ENCODE results near the gene ADGRE1.

ADGRE1 gene, protein sequence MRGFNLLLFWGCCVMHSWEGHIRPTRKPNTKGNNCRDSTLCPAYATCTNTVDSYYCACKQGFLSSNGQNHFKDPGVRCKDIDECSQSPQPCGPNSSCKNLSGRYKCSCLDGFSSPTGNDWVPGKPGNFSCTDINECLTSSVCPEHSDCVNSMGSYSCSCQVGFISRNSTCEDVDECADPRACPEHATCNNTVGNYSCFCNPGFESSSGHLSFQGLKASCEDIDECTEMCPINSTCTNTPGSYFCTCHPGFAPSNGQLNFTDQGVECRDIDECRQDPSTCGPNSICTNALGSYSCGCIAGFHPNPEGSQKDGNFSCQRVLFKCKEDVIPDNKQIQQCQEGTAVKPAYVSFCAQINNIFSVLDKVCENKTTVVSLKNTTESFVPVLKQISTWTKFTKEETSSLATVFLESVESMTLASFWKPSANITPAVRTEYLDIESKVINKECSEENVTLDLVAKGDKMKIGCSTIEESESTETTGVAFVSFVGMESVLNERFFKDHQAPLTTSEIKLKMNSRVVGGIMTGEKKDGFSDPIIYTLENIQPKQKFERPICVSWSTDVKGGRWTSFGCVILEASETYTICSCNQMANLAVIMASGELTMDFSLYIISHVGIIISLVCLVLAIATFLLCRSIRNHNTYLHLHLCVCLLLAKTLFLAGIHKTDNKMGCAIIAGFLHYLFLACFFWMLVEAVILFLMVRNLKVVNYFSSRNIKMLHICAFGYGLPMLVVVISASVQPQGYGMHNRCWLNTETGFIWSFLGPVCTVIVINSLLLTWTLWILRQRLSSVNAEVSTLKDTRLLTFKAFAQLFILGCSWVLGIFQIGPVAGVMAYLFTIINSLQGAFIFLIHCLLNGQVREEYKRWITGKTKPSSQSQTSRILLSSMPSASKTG

DNA sequence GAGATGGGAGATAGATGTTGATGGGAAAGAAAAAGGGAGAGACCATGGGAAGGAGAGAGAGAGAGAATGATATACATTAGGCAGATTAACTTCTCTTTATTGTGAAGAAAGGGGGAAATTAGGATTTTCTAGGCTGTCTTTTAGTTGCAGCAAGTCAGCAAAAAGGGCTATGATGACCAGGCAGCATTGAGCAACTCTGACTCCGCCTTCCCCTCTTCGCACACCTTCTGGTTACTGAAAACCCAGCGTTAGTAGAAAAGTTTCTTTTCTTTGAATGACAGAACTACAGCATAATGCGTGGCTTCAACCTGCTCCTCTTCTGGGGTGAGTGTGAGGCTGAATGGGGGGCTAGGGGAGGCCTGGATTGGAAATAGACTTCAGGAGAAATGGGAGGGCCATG, at the start of gene ADGRE1:
Gene ADGRE1, plus strand, starts transcription at position 264 of the 400 bp plus-strand sequence. Its CDS starts 30 bp downstream, at position 294.
- Histone ChIP-seq H3F3A (ENCODE audit: insufficient read depth) (no peaks in the 10 kb centered on the region), H3K9me2 (replicated peaks; ENCODE audit: insufficient read depth, low read length) (no peaks in the 10 kb centered on the region), H3K9me3 (ENCODE audit: insufficient read depth, low read length) (no peaks in the 10 kb centered on the region), H4K20me1 (ENCODE audit: low read depth, low read length) (no peaks in the 10 kb centered on the region), H3K4me2 (ENCODE audit: low read depth, low read length, poor library complexity, severe bottlenecking) (no peak within 1 kb of the TSS), H2AFZ (ENCODE audit: low read depth, low read length, severe bottlenecking) (no peak within 1 kb of the TSS), H3K9ac (ENCODE audit: low read length) (no peak within 1 kb of the TSS), H3K27me3 (ENCODE audit: low read length) (no peaks in the 10 kb centered on the region), H3K27ac (ENCODE audit: low read depth, low read length) (no peak within 1 kb of the TSS), H3K4me3 (ENCODE audit: insufficient read depth, low read length, poor library complexity, severe bottlenecking) (no peak within 1 kb of the TSS), H3K79me2 (ENCODE audit: insufficient read depth, low read length) (no peaks in the 10 kb centered on the region), H3K36me3 (ENCODE audit: low read length) (no peaks in the 10 kb centered on the region)
- TF ChIP-seq, protein P1, sequence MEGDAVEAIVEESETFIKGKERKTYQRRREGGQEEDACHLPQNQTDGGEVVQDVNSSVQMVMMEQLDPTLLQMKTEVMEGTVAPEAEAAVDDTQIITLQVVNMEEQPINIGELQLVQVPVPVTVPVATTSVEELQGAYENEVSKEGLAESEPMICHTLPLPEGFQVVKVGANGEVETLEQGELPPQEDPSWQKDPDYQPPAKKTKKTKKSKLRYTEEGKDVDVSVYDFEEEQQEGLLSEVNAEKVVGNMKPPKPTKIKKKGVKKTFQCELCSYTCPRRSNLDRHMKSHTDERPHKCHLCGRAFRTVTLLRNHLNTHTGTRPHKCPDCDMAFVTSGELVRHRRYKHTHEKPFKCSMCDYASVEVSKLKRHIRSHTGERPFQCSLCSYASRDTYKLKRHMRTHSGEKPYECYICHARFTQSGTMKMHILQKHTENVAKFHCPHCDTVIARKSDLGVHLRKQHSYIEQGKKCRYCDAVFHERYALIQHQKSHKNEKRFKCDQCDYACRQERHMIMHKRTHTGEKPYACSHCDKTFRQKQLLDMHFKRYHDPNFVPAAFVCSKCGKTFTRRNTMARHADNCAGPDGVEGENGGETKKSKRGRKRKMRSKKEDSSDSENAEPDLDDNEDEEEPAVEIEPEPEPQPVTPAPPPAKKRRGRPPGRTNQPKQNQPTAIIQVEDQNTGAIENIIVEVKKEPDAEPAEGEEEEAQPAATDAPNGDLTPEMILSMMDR (IDR thresholded peaks at IDR 0.05; ENCODE audit: insufficient read depth, low read length, poor library complexity, severe bottlenecking): no peak
- TF ChIP-seq EZH2phosphoT487 (conservative IDR thresholded peaks at IDR 0.05; ENCODE audit: low read length): no peak

DNA sequence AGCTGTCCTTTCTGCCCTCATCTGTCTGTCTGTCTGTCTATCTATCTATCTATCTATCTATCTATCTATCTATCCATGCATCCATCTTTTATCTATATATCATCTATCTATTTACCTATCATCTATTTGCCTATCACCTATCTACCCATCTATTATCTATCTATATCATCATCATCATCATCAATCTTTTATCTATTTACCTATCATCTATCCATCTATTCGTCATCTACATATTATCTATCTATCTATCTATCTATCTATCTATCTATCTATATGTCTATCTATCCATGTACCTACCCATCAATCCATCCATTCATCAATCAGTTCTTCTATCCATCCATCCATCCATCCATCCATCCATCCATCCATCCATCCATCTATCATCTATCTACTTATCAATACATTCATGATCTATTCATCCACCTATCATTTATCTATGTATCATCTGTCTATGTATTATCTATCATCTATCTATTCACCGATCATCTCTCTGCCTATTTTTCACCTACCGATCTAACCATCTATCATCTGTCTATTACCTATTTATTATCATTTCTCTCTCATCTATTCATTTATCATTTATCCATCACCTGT, 49.2 kb upstream of the ADGRE1 start:
- TF ChIP-seq, protein P1 (IDR thresholded peaks at IDR 0.05; ENCODE audit: insufficient read depth, low read length, poor library complexity, severe bottlenecking): no peak
- no peak for TF ChIP-seq EZH2phosphoT487 (conservative IDR thresholded peaks at IDR 0.05; ENCODE audit: low read length)
- no peak overlapping the region for H2AFZ ChIP-seq (ENCODE audit: low read depth, low read length, severe bottlenecking)
- no peak overlapping the region for H3K27ac ChIP-seq (ENCODE audit: low read depth, low read length)
- no peaks in the 10 kb centered on the region for H4K20me1 ChIP-seq (ENCODE audit: low read depth, low read length)
- no peaks in the 10 kb centered on the region for H3K9me3 ChIP-seq (ENCODE audit: insufficient read depth, low read length)
- no peak overlapping the region for H3K9ac ChIP-seq (ENCODE audit: low read length)
- no peak overlapping the region for H3K4me3 ChIP-seq (ENCODE audit: insufficient read depth, low read length, poor library complexity, severe bottlenecking)
- no peaks in the 10 kb centered on the region for H3K79me2 ChIP-seq (ENCODE audit: insufficient read depth, low read length)
- peaks cover 17% of the 10 kb centered on the region; the same call in 1 of the 2 replicates for H3K36me3 ChIP-seq (ENCODE audit: low read length)
- H3K9me2 ChIP-seq (replicated peaks; ENCODE audit: insufficient read depth, low read length): no peaks in the 10 kb centered on the region
- peaks cover under 1% of the 10 kb centered on the region; the same call in 1 of the 2 replicates for H3F3A ChIP-seq (ENCODE audit: insufficient read depth)
- no peaks in the 10 kb centered on the region for H3K27me3 ChIP-seq (ENCODE audit: low read length)
- H3K4me2 ChIP-seq (ENCODE audit: low read depth, low read length, poor library complexity, severe bottlenecking): no peak overlapping the region

DNA sequence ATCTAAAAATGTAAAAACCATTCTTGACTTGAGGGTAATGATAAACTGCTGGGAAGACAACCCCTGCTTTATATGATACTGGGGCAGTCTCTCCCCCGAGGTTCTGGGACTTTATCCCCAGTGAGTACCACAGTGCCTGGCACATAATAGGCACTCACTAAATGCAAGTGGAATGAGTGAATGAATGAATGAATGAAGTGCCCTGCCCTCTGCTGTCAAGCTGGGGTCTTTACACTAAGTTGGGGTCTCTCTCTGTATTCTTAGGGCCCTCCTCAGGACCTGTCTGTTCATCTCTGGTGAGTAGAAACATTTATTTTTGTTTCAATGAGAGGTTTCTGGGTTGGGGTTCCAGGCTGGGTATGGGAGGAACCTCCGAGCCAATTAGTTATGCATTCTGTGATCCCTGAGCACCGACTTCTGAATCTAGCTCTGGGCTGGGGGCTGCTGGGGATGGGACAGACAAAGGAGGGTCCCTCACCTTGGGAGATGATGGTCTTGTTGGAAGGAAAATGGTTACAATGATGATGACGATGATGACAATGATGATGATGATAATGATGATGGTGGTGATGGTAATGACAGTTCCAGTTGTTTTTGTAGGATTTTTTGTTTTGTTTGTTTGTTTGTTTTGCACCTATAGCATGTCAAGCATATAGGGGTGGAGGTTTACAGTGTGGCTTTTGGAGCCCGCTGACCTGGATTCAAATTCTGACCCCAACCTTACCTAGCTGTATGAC, 44.3 kb upstream of the ADGRE1 start:
- H2AFZ ChIP-seq (ENCODE audit: low read depth, low read length, severe bottlenecking): no peak overlapping the region
- no peak overlapping the region for H3K4me2 ChIP-seq (ENCODE audit: low read depth, low read length, poor library complexity, severe bottlenecking)
- H3K9me2 ChIP-seq (replicated peaks; ENCODE audit: insufficient read depth, low read length): no peaks in the 10 kb centered on the region
- H3K27ac ChIP-seq (ENCODE audit: low read depth, low read length): no peak overlapping the region
- no peaks in the 10 kb centered on the region for H3K9me3 ChIP-seq (ENCODE audit: insufficient read depth, low read length)
- H3K36me3 ChIP-seq (ENCODE audit: low read length): peaks cover 7% of the 10 kb centered on the region; the same call in 1 of the 2 replicates
- TF ChIP-seq EZH2phosphoT487 (conservative IDR thresholded peaks at IDR 0.05; ENCODE audit: low read length): no peak
- TF ChIP-seq, protein P1 (IDR thresholded peaks at IDR 0.05; ENCODE audit: insufficient read depth, low read length, poor library complexity, severe bottlenecking): no peak
- peaks cover 6% of the 10 kb centered on the region; the same call in 1 of the 2 replicates for H3F3A ChIP-seq (ENCODE audit: insufficient read depth)
- no peaks in the 10 kb centered on the region for H3K27me3 ChIP-seq (ENCODE audit: low read length)
- H3K4me3 ChIP-seq (ENCODE audit: insufficient read depth, low read length, poor library complexity, severe bottlenecking): no peak overlapping the region
- no peaks in the 10 kb centered on the region for H4K20me1 ChIP-seq (ENCODE audit: low read depth, low read length)
- no peaks in the 10 kb centered on the region for H3K79me2 ChIP-seq (ENCODE audit: insufficient read depth, low read length)
- no peak overlapping the region for H3K9ac ChIP-seq (ENCODE audit: low read length)
